SKM-1 treated with dmso at 0.1 percent for 144 hours (cell line): ENCODE data around the gene VPS4A.

ENCODE experiments used
- DNase-seq: peaks from one replicate; lab custom pipeline; 2025; ENCODE audit not compliant: unreplicated experiment; lab: John Stamatoyannopoulos, UW

Gene VPS4A

DNA sequence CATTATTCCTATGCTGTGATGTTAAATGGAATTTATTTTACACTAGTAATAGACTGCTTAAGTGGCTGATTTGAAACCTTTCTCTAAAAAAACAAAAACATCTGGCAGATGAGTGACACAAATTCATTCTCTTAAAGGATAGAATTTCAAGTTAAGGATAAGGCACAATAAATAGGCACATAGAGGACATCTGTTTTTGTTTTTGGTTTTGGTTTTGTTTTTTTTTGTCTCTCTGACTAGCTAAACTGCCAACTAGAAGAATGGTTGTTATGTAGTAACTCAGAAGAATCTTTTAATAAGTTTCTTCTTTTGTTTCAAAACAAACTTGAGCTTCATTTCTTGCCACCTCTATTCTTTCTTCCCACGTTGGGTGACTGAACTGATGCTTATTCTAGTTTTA is 5.1 kb upstream of the VPS4A start:
- no peak for DNase-seq

DNA sequence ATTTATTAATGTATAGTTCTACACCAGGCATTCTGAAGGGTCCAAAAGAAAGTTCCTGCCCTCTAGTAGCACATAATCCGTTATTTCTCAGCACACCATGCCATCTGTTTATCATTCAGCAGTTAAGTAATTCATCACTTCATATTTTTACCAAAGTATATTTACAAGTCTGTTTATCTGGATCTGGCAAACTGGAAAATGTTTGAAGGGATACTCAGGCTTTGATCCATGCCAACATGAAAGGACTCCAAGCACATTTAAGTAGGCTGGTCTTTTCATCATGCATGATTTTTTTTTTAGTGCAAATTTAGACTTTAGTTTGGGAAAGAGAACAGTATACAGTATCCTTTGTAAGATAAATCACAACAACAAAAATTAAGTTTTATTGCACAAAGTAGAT is 4.1 kb upstream of the VPS4A start:
- DNase-seq, result no peak

DNA sequence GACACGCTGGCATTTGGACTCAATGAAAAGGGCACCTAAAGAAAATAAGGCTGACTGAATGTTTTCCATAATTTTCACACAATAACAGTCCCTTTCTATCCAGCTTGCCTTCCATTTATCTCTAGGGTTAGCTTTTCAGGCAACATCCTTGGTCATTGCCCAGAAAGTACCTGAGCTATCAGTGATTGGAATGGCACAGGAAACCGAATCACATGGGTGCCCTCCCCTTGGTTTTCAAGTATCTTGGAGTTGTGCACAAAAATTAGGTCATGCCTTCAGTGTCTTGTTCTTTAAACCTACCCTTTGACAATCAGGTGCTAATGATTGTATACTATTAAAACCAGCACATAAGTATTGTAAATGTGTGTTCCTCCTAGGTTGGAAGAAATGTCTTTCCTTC is 3.3 kb upstream of the VPS4A start:
- DNase-seq, result no peak

DNA sequence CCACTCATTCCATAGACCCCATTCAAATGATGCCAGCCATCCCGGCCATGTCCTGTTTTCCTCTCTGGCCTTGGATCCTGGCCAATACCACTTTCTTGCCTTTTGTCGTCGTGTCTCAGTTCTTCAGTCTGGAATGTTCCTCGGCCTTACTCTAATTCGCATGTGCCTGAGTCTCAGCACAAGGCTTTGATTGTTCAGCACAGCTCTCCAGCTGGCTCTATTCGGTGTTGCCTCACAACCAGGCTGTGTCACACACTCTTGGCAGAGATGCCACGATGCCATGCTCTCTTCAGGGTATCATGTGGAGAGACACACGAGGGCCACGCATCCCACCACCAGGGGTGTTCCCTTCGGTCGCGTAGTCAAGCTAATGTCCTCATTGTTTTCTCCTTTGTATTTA is 1.8 kb upstream of the VPS4A start:
- DNase-seq, result no peak

DNA sequence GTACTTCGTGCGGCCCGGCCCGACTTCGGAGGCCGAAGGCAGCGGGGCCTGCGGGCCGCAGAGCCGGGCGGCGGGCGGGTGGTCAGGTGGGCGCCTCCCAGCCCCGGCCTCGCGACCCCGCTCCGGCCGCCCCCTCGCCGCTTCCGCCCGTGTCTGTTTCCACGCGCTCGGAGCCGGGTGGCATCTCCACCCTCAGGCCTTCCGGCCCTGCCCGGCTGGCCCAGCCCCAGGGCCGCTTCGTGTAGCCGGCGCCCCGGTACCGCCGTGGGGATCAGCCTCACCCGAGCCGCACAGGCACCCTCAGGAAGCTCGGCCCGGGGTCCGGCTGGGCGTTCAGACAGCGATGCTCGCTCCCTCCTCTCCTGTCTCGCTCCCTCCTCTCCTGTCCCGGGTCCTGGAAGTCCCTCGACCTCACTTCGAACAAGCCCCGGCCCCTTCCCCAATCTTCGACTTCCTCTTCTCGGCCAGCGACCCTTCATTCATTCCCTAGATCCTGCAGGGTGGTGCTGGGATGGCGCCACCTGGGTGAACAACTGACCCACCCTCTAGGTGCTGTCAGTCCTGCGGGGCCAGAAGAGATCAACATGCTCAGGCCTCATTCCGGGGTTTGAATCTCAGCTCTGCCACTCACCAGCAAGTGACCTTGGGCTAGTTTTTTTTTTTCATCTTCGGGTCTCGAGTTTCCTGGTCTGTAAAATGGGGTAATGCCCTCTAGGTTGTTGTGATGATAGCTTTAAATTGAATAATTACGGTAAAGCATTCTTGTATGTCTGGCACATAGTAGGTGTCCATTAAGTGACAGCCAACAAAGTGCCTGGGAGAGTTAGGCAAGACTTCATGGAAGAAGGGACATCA is 610 bp downstream of the VPS4A start:
- DNase-seq, result no peak

DNA sequence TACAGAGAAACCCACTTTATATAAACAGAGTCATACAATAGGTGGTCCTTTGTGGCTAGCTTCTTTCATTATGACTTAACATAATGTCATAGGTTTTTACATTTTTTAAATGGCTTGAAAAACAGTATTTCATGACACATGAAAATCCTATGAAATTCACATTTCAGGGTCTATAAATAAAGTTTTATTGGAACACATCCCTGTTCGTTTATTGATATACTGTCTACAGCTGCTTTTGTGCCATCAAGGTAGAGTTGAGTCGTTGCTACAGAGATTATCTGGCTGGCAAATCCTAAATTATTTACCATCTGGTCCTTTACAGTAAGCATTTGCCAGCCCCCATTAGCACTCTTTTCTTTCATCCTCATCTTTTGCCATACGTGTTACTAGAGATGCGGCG is 2.3 kb downstream of the VPS4A start:
- no peak for DNase-seq

DNA sequence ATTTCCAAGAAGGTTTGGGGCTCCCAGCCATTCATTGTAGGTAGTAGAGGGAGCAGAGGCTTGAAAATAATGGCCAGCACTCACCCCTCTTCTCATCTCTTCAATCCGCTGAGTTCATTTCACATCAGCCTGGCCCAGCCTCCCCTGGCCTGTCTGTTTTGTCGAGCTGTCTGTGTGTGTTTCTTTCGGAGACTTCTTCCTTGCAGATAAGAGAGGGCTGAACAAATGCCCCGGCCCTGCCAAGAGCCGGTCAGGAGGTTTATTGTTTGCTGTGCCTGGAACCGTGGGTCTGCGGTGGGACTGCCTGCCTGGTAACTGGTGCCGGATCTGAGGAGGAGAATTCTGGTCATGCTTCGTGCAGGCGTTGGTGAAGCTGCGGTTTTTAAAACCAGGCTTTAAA is 3.4 kb downstream of the VPS4A start:
- no peak for DNase-seq

DNA sequence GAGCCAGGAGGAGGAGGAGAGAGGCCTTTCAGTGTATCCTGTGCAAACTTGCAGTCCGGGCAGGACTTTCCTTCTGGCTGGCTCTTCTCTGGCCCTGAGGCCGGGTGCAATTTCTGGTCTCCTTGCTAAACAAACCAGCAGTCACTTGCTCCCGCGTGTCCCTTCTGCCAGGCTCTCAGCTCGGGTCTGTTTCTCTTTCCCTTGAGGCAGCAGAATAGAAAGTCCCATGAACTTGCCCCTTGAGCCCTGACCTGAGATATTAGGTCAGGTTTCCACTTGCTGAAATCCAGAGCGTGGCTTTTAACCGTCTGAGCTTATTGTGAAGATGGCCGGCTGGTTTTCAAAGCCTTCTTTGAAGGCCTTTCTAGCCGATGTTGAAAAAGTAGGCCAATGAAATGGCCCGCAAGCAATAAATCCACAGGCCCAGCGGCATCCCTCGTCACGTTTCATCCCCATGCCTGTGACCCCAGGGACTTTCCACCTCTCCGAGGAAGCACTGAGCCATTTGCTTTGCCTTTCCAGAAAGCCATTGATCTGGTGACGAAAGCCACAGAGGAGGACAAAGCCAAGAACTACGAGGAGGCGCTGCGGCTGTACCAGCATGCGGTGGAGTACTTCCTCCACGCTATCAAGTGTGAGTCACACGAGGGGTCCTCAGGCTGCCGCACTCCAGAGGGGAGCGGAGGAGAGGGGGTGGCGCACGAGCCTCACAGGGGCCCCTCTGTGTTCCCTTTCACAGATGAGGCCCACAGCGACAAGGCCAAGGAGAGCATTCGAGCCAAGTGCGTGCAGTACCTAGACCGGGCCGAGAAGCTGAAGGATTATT is 4.5 kb downstream of the VPS4A start:
- DNase-seq, result no peak

DNA sequence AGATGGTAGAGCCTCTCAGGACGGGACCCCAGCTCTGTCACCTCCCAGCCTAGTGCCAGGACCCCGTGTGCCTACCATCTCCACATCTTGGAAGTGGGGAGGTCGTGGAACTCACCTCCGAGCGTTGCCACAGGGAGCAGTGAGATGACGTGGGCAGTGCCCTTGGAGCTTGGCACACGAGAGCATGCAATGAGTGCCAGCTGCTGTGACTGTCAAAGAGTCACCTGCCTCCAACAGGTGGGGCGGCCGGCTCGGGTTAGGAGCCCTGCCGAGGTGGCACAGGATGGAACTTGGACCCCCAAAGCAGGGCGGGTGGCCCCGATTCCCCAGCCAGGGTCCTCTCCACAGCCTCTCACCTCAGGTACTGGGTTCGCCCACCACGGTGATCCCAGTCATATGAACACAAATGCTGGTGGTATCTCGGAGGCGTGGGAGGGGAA is 5.5 kb downstream of the VPS4A start:
- DNase-seq, result no peak

DNA sequence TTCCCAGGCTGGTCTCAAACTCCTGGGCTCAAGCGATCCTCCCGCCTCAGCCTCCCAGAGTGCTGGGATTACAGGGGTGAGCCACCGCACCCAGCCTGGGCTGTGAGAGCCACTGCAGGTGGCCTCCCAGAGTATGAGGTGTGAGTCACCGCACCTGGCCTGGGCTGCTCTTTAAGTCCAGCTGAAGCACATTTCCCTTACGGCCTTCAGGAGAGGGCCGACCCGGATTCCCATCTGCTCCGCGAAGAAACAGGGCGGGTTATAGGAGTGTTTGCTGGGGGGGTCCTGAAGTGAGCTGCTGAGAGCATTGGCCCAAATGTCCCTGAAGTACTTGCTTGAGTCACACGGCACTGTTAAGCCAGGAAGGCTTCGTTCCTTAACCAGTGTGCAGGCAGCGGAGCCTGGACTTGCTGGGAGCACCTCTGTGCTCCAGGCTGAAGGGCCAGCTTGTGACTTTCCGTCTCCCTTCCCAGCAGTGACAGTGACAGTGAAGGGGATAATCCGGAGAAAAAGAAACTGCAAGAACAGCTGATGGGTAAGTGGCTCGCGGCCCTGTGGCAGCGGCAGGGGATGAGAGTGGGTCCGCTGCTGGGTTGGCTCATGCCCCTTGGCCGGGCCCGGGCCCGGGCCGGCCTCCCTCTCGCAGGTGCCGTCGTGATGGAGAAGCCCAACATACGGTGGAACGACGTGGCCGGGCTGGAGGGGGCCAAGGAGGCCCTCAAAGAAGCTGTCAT is 7.2 kb downstream of the VPS4A start:
- DNase-seq, result no peak

DNA sequence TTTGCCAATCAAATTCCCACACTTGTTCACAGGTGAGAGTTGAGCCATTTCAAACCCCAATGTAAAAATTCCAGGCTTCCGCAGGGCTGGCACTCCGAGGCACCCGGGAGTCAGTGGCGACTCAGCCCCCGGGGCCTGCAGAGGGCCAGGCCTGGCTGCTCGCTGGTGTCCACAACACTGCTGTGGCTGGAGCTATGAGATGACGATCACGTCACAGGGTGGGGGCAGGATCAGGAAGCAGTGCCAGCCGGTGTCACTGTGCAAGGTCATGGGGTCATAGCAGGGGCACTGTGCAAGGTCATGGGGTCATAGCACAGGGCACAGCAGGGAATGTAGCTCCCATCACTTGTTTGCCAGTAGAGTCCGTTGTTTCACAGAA is 7.8 kb downstream of the VPS4A start:
- DNase-seq, result no peak

DNA sequence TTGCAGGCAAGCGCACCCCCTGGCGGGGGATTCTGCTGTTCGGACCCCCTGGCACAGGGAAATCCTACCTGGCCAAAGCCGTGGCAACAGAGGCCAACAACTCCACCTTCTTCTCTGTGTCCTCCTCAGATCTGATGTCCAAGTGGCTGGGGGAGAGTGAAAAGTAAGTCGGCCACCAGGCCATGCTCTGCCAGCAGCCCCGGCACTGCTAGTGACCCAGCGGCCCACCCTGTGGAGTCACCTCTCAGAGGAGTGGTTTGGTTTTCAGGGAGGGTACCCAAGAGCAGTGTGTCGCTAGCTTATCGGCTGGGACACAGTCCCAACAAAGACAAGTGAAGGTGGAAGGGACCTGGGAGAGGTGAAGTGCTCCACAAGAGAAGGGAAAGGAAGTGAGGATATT is 8.2 kb downstream of the VPS4A start:
- DNase-seq, result no peak

DNA sequence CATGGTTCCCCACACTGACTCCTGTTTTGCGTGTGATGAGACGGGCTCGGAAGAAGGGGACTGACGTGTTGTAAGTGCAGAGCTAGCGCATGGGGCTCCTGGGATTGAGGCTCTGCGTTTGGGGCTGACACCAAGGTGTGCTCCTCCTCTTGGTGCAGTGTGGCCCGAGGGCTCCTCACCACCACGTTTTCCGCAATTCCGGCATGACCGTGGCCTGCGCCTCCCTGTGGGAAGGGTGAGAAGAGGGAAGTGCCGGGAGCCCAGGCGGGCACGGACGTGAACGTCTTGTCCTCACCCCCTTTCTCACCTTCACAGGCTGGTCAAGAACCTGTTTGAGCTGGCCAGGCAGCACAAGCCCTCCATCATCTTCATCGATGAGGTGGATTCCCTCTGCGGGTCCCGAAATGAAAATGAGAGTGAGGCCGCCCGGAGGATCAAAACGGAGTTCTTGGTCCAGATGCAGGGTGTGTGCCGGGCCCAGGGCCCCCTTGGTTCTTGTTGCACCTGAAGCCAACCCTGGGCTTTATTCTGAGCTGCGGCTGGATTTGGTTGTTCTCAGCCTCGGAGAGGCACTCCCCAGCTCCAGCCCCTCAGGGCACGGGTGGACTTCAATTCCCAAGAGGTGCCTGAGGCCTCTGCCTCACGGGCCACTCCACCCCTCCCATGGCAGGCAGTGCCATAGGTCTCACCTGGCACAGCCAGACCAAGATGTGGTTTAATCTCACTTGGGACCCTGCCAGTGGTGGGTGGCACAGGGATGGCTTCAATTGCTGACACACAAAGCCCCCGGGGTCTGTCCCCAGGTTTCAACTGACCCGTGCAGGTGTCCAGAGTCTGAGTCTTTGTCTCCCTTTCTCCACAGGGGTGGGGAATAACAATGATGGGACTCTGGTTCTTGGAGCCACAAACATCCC is 8.9 kb downstream of the VPS4A start:
- DNase-seq, result no peak

DNA sequence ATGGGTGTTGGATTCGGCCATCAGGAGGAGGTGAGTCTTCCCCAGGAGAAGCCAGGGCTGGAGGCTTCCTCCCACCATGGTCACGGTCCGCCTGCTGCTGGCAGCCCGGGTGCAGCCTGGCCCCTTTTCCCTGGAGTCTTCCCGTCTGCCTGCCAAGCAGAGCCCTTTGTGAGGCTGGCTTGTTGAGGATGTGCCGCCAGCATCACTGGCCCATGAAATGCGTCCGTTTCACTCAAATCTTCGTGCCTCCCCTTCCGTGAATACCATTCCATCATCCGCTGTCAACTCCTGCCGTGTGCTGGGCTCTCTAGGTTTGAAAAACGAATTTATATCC is 9.6 kb downstream of the VPS4A start:
- no peak for DNase-seq

DNA sequence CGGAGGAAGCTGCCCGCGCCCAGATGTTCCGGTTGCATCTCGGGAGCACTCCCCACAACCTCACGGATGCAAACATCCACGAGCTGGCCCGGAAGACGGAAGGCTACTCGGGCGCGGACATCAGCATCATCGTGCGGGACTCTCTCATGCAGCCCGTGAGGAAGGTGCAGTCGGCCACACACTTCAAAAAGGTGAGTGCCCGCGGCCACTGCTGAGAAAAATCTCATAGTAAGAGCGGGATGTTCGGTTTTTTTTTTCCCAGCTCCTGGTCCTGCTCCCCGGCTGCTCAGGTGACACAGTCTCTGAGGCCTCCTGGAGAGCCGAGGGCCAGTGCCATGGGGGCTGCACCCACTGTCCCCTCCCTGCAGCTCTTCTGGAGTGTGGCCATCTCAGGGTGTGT is 9.9 kb downstream of the VPS4A start:
- no peak for DNase-seq

DNA sequence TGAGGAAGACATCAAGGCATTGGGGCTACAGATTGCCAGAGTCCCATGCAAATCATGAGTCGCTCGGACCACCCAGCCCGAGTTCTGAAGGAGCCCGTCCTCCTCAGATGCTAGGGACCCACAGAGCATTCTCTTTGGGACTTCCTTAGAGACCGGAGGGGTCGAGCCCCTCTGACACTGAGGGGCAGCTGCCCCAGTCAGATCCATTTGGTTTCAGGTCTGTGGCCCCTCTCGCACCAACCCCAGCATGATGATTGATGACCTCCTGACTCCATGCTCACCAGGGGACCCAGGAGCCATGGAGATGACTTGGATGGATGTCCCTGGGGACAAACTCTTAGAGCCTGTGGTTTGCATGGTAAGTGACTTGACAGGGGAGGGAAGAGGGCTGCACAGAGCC is 11.2 kb downstream of the VPS4A start:
- no peak for DNase-seq

DNA sequence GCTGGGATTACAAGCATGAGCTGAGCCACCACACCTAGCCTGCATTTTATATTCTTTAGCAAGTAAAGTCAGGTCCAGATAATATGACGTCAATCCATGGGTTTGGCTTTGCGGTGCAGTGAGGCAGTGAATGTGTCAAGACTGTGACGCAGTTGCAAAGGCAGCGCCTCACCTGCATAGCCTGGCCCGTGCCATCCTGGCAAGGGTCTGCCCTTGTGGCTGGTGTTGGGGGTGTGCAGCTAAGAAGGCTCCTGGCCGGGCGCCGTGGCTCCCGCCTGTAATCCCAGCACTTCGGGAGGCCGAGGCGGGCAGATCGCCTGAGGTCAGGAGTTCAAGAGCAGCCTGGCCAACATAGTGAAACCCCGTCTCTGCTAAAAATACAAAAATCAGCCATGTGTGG is 12.3 kb downstream of the VPS4A start:
- no peak for DNase-seq

DNA sequence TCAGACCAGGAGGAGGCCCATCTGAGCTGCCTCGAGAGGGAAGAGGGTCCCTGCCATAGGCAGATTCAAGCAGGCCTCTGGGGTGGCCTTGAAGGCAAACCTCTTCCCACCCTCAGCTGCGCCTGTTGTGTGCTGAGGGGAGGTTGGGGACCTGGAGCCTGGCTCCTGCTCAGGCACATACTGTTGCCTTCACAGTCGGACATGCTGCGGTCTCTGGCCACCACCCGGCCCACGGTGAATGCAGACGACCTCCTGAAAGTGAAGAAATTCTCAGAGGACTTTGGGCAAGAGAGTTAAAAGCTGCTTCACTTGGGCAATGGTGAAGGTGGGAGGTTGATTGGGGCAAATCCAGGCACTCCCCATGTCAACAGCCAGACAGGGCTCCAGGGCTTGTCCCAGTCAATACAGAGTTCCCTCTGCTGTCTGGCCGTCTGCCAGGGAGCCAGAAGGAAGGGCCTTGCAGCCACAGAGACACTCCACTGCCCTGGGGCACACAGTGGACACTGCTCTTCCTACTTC is 12.9 kb downstream of the VPS4A start:
- DNase-seq, result no peak

DNA sequence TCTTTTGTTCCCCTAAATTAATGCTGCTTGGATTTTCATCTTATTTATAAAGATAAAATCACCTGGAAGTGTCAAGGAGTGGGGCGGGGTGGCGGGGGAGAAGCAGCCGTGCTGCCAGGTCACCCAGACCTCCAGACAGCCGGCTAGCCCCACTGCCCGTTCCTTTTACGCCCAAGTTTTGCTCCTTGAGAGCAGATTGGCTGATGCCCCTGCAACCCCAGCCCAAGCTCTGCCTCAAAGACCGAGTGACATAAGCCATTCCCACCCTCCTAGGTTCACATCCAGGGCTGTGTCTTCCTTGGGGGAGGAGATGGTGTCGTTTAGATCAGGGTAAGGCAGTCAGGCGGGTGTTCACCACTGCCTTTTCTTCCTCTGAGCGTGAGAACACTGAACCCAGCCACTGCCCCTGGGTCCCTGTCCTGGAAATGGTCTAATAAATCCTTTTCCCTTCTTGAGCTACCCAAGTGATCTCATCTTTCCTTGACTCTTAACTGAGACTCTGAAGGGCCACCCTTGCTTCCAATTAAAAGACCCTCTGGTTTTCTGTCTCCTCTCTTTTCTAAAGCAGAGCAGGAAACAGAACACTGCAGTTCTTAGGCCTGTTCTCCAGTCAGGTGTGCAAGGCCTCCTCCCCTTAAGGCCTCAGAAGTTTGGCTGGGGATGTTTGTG is 13.6 kb downstream of the VPS4A start:
- no peak for DNase-seq

DNA sequence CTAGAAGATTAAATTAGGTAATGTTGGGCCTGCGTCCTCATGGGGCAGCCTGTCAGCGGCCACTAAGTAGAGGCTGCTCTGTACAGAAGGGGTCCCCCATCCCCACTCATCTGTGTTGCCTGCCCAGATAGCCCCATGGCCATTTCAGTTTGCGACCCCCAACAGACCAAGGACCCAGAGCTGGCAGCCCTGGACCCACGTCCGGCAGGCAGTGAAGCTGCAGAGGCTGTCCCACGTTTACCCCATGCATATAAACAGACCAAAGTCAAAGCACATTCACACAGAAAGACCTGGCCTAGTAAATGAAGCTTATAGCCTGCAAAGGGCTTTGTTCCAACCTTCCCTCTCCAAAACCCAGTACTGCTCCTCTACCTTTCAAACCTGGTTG is 14.6 kb downstream of the VPS4A start:
- no peak for DNase-seq
